ENCODE data around the gene OSBPL10.

Gene OSBPL10

GRCh38 chr3:31754575-31755278, 226.3 kb downstream of the OSBPL10 start:
- Histone ChIP-seq H3K9ac (no peak overlapping the region), H3K4me2 (ENCODE audit: low read length) (peak overlapping the region; percentile 9), H3K36me3 (ENCODE audit: control insufficient read depth, insufficient read depth, low read length) (no peaks in the 10 kb centered on the region), H3K9me3 (ENCODE audit: control insufficient read depth, low read length) (no peaks in the 10 kb centered on the region), H3K27me3 (ENCODE audit: control insufficient read depth, insufficient read depth, low read length) (no peaks in the 10 kb centered on the region), H3K4me1 (peaks cover 15% of the 10 kb centered on the region), H3K79me2 (no peaks in the 10 kb centered on the region), H2AFZ (no peak overlapping the region), H3K4me3 (ENCODE audit: low read depth, low read length) (no peak overlapping the region), H3K27ac (no peak overlapping the region)
- TF ChIP-seq, protein P1, sequence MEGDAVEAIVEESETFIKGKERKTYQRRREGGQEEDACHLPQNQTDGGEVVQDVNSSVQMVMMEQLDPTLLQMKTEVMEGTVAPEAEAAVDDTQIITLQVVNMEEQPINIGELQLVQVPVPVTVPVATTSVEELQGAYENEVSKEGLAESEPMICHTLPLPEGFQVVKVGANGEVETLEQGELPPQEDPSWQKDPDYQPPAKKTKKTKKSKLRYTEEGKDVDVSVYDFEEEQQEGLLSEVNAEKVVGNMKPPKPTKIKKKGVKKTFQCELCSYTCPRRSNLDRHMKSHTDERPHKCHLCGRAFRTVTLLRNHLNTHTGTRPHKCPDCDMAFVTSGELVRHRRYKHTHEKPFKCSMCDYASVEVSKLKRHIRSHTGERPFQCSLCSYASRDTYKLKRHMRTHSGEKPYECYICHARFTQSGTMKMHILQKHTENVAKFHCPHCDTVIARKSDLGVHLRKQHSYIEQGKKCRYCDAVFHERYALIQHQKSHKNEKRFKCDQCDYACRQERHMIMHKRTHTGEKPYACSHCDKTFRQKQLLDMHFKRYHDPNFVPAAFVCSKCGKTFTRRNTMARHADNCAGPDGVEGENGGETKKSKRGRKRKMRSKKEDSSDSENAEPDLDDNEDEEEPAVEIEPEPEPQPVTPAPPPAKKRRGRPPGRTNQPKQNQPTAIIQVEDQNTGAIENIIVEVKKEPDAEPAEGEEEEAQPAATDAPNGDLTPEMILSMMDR (IDR thresholded peaks at IDR 0.05) = no peak

DNA sequence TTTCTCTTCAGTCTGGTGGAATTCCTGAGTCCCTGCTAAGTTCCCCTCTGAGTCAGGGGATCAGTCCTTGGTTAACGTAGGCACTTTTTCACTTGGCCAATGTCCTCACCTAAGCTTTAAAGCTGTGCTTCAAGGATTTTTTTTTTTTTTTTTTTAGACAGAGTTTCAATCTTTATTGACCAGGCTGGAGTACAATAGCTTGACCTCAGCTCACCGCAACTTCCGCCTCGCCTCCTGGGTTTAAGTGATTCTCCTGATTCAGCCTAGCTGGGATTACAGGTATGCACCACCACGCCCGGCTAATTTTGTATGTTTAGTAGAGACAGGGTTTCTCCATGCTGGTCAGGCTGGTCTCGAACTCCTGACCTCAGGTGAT, 228.0 kb downstream of the OSBPL10 start:
- Histone ChIP-seq H3K79me2 (no peaks in the 10 kb centered on the region), H3K4me3 (ENCODE audit: low read depth, low read length) (no peak overlapping the region), H3K4me2 (ENCODE audit: low read length) (no peak overlapping the region), H3K4me1 (peaks cover 15% of the 10 kb centered on the region), H2AFZ (no peak overlapping the region), H3K27ac (no peak overlapping the region), H3K27me3 (ENCODE audit: control insufficient read depth, insufficient read depth, low read length) (no peaks in the 10 kb centered on the region), H3K9me3 (ENCODE audit: control insufficient read depth, low read length) (no peaks in the 10 kb centered on the region), H3K9ac (no peak overlapping the region), H3K36me3 (ENCODE audit: control insufficient read depth, insufficient read depth, low read length) (no peaks in the 10 kb centered on the region)
- TF ChIP-seq, protein P1 (IDR thresholded peaks at IDR 0.05) = no peak

DNA sequence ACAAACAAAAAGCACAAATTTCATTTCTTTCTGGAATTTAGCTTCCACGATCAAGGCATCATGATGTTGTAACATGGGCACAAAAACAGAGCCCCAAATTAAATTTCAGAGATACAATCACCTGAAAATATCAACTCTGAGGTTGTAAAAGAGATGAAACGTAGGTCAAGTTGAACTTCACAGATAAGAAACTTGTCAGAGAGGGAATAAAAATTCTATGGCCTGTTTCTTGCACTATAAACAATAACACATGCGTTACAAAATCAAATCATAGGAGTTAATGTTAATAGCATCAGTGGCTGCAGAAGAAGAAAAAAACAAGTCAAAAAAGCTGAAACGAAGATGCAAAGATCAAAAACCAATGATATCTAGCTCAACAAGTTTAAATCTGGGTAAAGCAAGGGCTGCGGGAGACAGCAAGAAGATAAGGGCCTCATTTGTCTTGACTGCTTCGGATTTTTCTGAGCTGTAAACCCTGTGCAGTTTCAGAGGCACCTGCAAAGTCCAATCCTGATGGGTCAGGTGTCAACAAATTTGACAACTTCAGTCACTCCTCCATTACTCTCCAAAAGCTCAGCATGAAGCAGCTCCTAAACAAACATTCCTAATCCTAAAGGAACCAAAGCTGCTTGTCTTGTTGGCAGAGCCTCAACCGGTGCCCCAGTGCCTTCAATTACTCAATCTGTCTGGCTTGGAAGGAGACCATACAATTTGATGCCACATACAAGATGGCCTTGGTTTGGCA, 228.6 kb downstream of the OSBPL10 start:
- no peak overlapping the region for H3K27ac ChIP-seq
- no peaks in the 10 kb centered on the region for H3K9me3 ChIP-seq (ENCODE audit: control insufficient read depth, low read length)
- peak overlapping the region; percentile 5 for H3K4me3 ChIP-seq (ENCODE audit: low read depth, low read length)
- H3K4me1 ChIP-seq = peaks cover 15% of the 10 kb centered on the region
- no peaks in the 10 kb centered on the region for H3K36me3 ChIP-seq (ENCODE audit: control insufficient read depth, insufficient read depth, low read length)
- no peaks in the 10 kb centered on the region for H3K27me3 ChIP-seq (ENCODE audit: control insufficient read depth, insufficient read depth, low read length)
- no peaks in the 10 kb centered on the region for H3K79me2 ChIP-seq
- TF ChIP-seq, protein P1 (IDR thresholded peaks at IDR 0.05) = no peak
- no peak overlapping the region for H2AFZ ChIP-seq
- H3K9ac ChIP-seq = no peak overlapping the region
- peak overlapping the region; percentile 1 for H3K4me2 ChIP-seq (ENCODE audit: low read length)

DNA sequence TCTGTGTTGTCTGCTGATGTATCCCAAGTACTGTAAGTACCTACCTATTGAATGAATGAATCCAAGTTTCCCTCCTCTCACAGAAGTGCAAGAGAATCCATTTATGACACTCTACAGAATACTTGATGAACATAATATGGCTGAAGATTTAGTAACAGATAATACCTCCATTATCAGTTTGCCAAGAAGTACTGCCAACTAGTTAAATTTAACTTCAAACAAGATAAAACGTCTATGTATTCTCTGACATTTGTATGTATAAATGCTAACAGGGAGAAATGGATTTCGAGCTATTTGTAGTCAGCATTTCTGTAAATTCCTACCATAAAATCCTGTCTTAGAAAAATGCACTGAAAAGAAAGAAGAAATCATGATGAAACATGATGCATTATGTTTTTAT, 230.7 kb downstream of the OSBPL10 start:
- no peak overlapping the region for H3K4me3 ChIP-seq (ENCODE audit: low read depth, low read length)
- no peaks in the 10 kb centered on the region for H3K9me3 ChIP-seq (ENCODE audit: control insufficient read depth, low read length)
- no peak overlapping the region for H3K9ac ChIP-seq
- peaks cover 10% of the 10 kb centered on the region for H3K4me1 ChIP-seq
- H3K27ac ChIP-seq = no peak overlapping the region
- no peaks in the 10 kb centered on the region for H3K79me2 ChIP-seq
- H3K4me2 ChIP-seq (ENCODE audit: low read length) = no peak overlapping the region
- H3K27me3 ChIP-seq (ENCODE audit: control insufficient read depth, insufficient read depth, low read length) = no peaks in the 10 kb centered on the region
- no peaks in the 10 kb centered on the region for H3K36me3 ChIP-seq (ENCODE audit: control insufficient read depth, insufficient read depth, low read length)
- TF ChIP-seq, protein P1 (IDR thresholded peaks at IDR 0.05) = no peak
- no peak overlapping the region for H2AFZ ChIP-seq

Measured in parathyroid adenoma (tissue), 2 donors.